GM12878 (cell line): Measurements from ENCODE around the gene HSF4. TPM values are rescaled to one million over a fixed set of nuclear protein-coding genes. Genes with fewer than 3 reads are reported as not detected.

ENCODE experiments used
- ATAC-seq: fragments of 200-7000 bp; cut with Tn5 transposase; 3 replicates; pipeline ENCODE4 v1.9.1; 2020; ENCODE audit warnings: mild to moderate bottlenecking, moderate library complexity
- BruUV-seq: library from RNA; stranded (reverse); fragments of 400-500 nt; replicated peaks from 2 replicates; lab custom pipeline; 2021; lab: Mats Ljungman, UMichigan
- CTCF ChIA-PET: fragments of 300-600 bp; sonication (Branson Sonifier 250); formaldehyde crosslinking; extraction: SDS; loops from one replicate; lab custom pipeline; 2021; ENCODE audit warnings: inconsistent platforms; lab: Yijun Ruan, JAX
- POLR2A ChIA-PET: fragments of 350-600 bp; formaldehyde crosslinking; extraction: SDS; loops from one replicate; lab custom pipeline; 2021; ENCODE audit warnings: inconsistent platforms; lab: Charles Lee
- RAD21 ChIA-PET: fragments of 300-600 bp; sonication (Branson Sonifier 250); formaldehyde crosslinking; loops from one replicate; lab custom pipeline; 2023; ENCODE audit warnings: antibody characterized with exemption; ENCODE audit not compliant: unreplicated experiment; lab: Charles Lee
- SMC1A ChIA-PET: fragments of 300-600 bp; sonication (Branson Sonifier 250); formaldehyde crosslinking; loops from one replicate; lab custom pipeline; 2023; ENCODE audit not compliant: unreplicated experiment, uncharacterized antibody; lab: Charles Lee
- DNase-seq: peaks from one replicate; pipeline ENCODE4 v3.0.0-alpha.2; 2011; ENCODE audit warnings: low read depth, low spot score
- FAIRE-seq: peaks from 3 replicates; lab custom pipeline; 2011; peaks lifted over from hg19 to GRCh38; lab: Jason Lieb, UNC
- H2AFZ ChIP-seq: 2 replicates; pipeline ENCODE4 v1.6.0; 2011; ENCODE audit warnings: low read depth, low read length, control low read depth; ENCODE audit not compliant: control insufficient read depth
- H3K27ac ChIP-seq: 2 replicates; pipeline ENCODE4 v1.5.1; 2011; ENCODE audit warnings: control low read depth; ENCODE audit not compliant: control insufficient read depth, insufficient read depth
- H3K27me3 ChIP-seq, 2 experiments: replicated peaks in 1 of 2; 2 replicates each; pipeline versions ENCODE4 v1.6.0 to v1.6.1; 2011; ENCODE audit warnings: low read length in 1 of 2; ENCODE audit not compliant: control insufficient read depth in 2 of 2, insufficient read depth in 2 of 2
- H3K36me3 ChIP-seq, 2 experiments: 2 replicates each; pipeline ENCODE4 v1.5.1; 2011; ENCODE audit warnings: low read length in 1 of 2; ENCODE audit not compliant: control insufficient read depth in 2 of 2, insufficient read depth in 2 of 2
- H3K4me1 ChIP-seq: 2 replicates; pipeline ENCODE4 v1.6.1; 2011; ENCODE audit warnings: mild to moderate bottlenecking, low read length, moderate library complexity, mixed read lengths; ENCODE audit not compliant: control insufficient read depth, insufficient read depth
- H3K4me2 ChIP-seq: 2 replicates; pipeline ENCODE4 v1.6.0; 2011; ENCODE audit warnings: control low read depth; ENCODE audit not compliant: control insufficient read depth, insufficient read depth
- H3K4me3 ChIP-seq: fragments of 200-600 bp; sonication (generic); 2 replicates; pipeline ENCODE4 v1.5.1; 2016
- H3K79me2 ChIP-seq: 2 replicates; pipeline ENCODE4 v1.6.0; 2011; ENCODE audit warnings: low read length; ENCODE audit not compliant: control insufficient read depth, insufficient read depth
- H3K9ac ChIP-seq: 2 replicates; pipeline ENCODE4 v1.8.0; 2011; ENCODE audit warnings: low read length, control low read depth, mixed read lengths; ENCODE audit not compliant: control insufficient read depth, insufficient read depth
- H3K9me3 ChIP-seq: replicated peaks from 3 replicates; pipeline ENCODE4 v1.5.1; 2011; ENCODE audit warnings: mild to moderate bottlenecking, low read length; ENCODE audit not compliant: control insufficient read depth, insufficient read depth
- H4K20me1 ChIP-seq: 2 replicates; pipeline ENCODE4 v1.6.0; 2011; ENCODE audit not compliant: control insufficient read depth, insufficient read depth
- BCL3 ChIP-seq: IDR thresholded peaks from 2 replicates; pipeline ENCODE4 v1.6.1; 2011; ENCODE audit warnings: borderline replicate concordance, low read depth, mild to moderate bottlenecking, moderate library complexity, low read length; ENCODE audit not compliant: insufficient read depth, poor library complexity, severe bottlenecking
- E2F8 ChIP-seq: fragments of 450-650 bp; IDR thresholded peaks from 2 replicates; pipeline ENCODE4 v1.6.1; 2018; ENCODE audit warnings: mild to moderate bottlenecking, low read depth, moderate library complexity; ENCODE audit not compliant: partially characterized antibody
- HSF1 ChIP-seq: fragments of 150-350 bp; IDR thresholded peaks from 2 replicates; pipeline ENCODE4 v1.6.1; 2014; ENCODE audit warnings: mild to moderate bottlenecking, low read depth, low read length
- NKRF ChIP-seq: fragments of 450-650 bp; conservative IDR thresholded peaks from 2 replicates; pipeline ENCODE4 v1.6.1; 2017; ENCODE audit warnings: mild to moderate bottlenecking, moderate library complexity
- POLR2A ChIP-seq: IDR thresholded peaks from 2 replicates; pipeline ENCODE4 v1.6.1; 2011; ENCODE audit warnings: low read depth, mild to moderate bottlenecking, low read length
- WGBS: methylation state at CpG from one replicate; pipeline ENCODE4 v1.1.6; 2016; ENCODE audit warnings: low lambda C conversion rate; ENCODE audit not compliant: insufficient replicate concordance, insufficient coverage; ENCODE audit errors: missing lambda C conversion rate; 5-methylcytosine and 5-hydroxymethylcytosine counted together
- in situ Hi-C: fragments of 300-500 bp; cut with MboI; formaldehyde crosslinking; loops from 9 replicates; pipeline ENCODE4 v1.14.3; 2018; ENCODE audit warnings: mixed read lengths
- intact Hi-C: fragments of 100-400 bp; cut with micrococcal nuclease; formaldehyde crosslinking; loops from one replicate; pipeline ENCODE4 v1.14.2; 2022; ENCODE audit not compliant: unreplicated experiment
- polyA plus RNA-seq, 11 experiments: library from polyadenylated mRNA; depleted of rRNA in 4 of 11; unstranded in 6 of 11; stranded (reverse) in 5 of 11; fragments of >200 nt; fragmentation: Nextera tagmentation in 4 of 11; fragmentation: Illumina TruSeq in 1 of 11; extraction: Ambion mirVana in 4 of 11; extraction: Trizol in 1 of 11; gene quantifications; 1 replicate in 1 of 11; 2 replicates in 10 of 11; pipeline versions ENCODE4 v1.2.1 to v1.2.3, GENCODE V29; 2011 to 2016; ENCODE audit warnings: inconsistent platforms in 2 of 11, missing spikeins in 2 of 11, low read depth in 1 of 11
- total RNA-seq, 4 experiments: library from RNA; depleted of rRNA in 3 of 4; stranded (reverse); fragments of >200 nt in 3 of 4; fragmentation: Illumina TruSeq in 1 of 4; extraction: Trizol in 1 of 4; gene quantifications; 2 replicates each; pipeline versions ENCODE4 v1.2.1 to v1.2.3, GENCODE V29; 2013 to 2021

The HSF4 gene
- total and polyA plus RNA-seq, 10 of the 15 experiments (the other 5 are each of a cell fraction or from before 2014, with no cell fraction given): 0.31 to 9.9 (median 2.6) TPM; not detected in 1

- Histone ChIP-seq H3K27ac (no peak within 1 kb of the TSS), H3K4me2 (no peak within 1 kb of the TSS), H4K20me1 (peaks cover 7% of the 10 kb centered on the region; the same call in 1 of the 2 replicates), H3K4me3 (no peak within 1 kb of the TSS), H3K36me3 (peaks cover 22 to 56% of the 10 kb centered on the region in 2 experiments), H3K27me3 (no peaks in the 10 kb centered on the region), H3K9ac (no peak within 1 kb of the TSS), H2AFZ (no peak within 1 kb of the TSS), H3K9me3 (no peaks in the 10 kb centered on the region), H3K4me1 (no peaks in the 10 kb centered on the region), H3K79me2 (peaks cover under 1% of the 10 kb centered on the region; the same call in 1 of the 2 replicates)
- DNase-seq (no peak), ATAC-seq (no peak), FAIRE-seq (no peak)
- WGBS: 87% methylated on average over 31 of the region's 61 CpGs
- TF ChIP-seq E2F8: no peak
- no peak for TF ChIP-seq NKRF
- peak; percentile 70; the same call in 1 of the 2 replicates for TF ChIP-seq POLR2A
- TF ChIP-seq BCL3: peak; percentile 74
- TF ChIP-seq HSF1: no peak
- in situ Hi-C loops: no loop called here
- BruUV-seq: no TSS peak
- SMC1A ChIA-PET: interaction anchor here (1.2 kb wide), 1 partner anchor 27 kb away, joined by 4 read pairs; the partner anchor contains the start of gene TMEM208
- POLR2A ChIA-PET: no interaction called here
- intact Hi-C loops: no loop called here
- RAD21 ChIA-PET: no interaction called here
- CTCF ChIA-PET: interaction anchor here (1.2 to 2.0 kb wide), 3 partner anchors 28 to 48 kb away, joined by 3 to 13 read pairs (median 8); partner anchors contain the start of genes FHOD1 and TMEM208
These were observed 34.7 kb downstream of the HSF4 start, which contains the start of gene ELMO3 for GRCh38 chr16:67199011-67199807. Gene ELMO3 (plus strand): TSS chr16:67199131. CDS start chr16:67199327, 196 bp downstream.
